ENCODE measurements around the gene ALDH16A1. TPM values are rescaled to one million over a fixed set of nuclear protein-coding genes. Genes with fewer than 3 reads are reported as not detected.
"Not testable (repeated sequence)": the region's sequence is repeated elsewhere in the genome, so short reads cannot be mapped to it uniquely, and the experiment has no call there.

Gene ALDH16A1
- total RNA-seq, 4 donors from 2014 or later: 8.0 to 12.6 (median 9.9) TPM

DNA sequence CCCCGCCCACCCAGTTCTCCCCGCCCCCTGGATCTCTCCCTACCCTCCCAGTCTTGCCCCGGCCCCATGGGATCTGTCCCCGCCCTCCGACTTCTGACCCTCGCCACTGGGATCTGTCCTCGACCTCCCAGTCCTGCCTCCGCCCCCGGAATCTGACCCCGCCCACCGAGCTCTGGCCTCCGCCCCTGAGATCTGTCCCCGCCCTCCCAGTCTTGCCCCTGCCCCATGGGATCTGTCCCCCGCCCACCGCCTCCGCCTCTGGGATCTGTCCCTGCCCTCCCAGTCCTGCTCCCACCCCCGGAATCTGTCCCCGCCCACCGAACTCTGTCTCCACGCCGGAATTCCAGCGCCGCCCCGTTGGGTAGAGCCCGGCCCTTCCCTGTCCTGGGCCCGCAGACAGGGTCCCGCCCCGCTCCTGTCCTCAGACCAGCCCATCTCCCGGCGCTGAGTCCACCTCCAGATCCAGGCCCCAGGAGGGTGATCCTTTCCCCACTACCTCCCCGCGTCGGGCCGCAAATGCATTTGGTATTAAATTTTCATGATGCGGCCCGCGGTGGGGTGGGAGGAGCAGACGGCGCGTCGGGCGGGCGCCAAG is 10.2 kb upstream of the ALDH16A1 start:
- peaks cover 34 to 44% (median 43%) of the 10 kb centered on the region in 3 donors for H3K27me3 ChIP-seq
- H3K4me1 ChIP-seq: no peaks in the 10 kb centered on the region
- peak overlapping the region; percentile 61 to 99 (median 80) for H3K4me3 ChIP-seq
- TF ChIP-seq CTCF (IDR thresholded peaks at IDR 0.05 in 4 of 5, conservative IDR thresholded peaks at IDR 0.05 in 1 of 5): no peak
- TF ChIP-seq POLR2A (IDR thresholded peaks at IDR 0.05): no peak
- in situ Hi-C loops (cut with MboI; ENCODE audit: low sequenced_read_pairs in 4 of 4): loop anchor here (5.0 to 10.0 kb wide), 4 partner anchors 48 to 218 kb away; partner anchors contain the start of gene KASH5 (in 1 of the 4)
- no peaks in the 10 kb centered on the region for H3K9me3 ChIP-seq
- ATAC-seq (peak; percentile 45 to 49), DNase-seq (peak; percentile 88 to 89)
- intact Hi-C loops (cut with DNase I; ENCODE audit: low total_unique reads): loop anchor here (1.0 to 2.0 kb wide), 5 partner anchors 21 to 217 kb away; partner anchors contain the start of genes DKKL1 and TEAD2
- H3K36me3 ChIP-seq: peaks cover 0 to 6% of the 10 kb centered on the region in 2 donors
- H3K27ac ChIP-seq: peak overlapping the region; percentile 73 to 85 (median 82)

- H3K4me1 ChIP-seq: no peaks in the 10 kb centered on the region
These were observed 9.5 kb upstream of the ALDH16A1 start for GRCh38 chr19:49443366-49444099.

DNA sequence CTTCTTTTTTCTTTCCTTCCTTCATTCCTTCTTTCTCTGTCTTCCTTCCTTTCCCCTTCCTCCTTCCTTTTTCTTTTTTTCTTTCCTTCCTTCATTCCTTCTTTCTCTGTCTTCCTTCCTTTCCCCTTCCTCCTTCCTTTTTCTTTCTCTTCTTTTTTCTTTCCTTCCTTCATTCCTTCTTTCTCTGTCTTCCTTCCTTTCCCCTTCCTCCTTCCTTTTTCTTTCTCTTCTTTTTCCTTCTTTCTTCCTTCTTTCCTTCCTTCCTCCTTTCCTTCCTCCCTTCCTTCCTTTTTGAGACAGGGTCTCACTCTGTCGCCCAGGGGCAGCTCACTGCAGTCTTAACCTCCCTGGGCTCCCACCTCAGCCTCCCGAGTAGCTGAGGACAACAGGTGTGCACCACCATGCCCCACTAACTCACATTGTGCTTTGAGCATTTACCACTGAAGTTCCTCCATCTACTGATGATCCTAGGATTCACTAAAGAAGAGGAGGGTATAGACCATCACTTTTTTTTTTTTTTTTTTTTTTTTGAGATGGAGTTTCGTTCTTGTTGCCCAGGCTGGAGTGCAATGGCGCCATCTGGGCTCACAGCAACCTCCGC is 8.8 kb upstream of the ALDH16A1 start:
- H3K36me3 ChIP-seq; intact Hi-C loops (cut with DNase I; ENCODE audit: low total_unique reads); ATAC-seq; DNase-seq; H3K9me3 ChIP-seq; H3K4me1 ChIP-seq: not testable (repeated sequence)
- H3K27ac ChIP-seq: peak overlapping the region in 3 of 4 donors; percentile 73 to 85 (median 85)
- in situ Hi-C loops (cut with MboI; ENCODE audit: low sequenced_read_pairs in 4 of 4): loop anchor here (5.0 to 10.0 kb wide), 4 partner anchors 49 to 219 kb away; partner anchors contain the start of gene KASH5 (in 1 of the 4)
- peaks cover 29 to 38% (median 31%) of the 10 kb centered on the region in 3 donors for H3K27me3 ChIP-seq
- peak overlapping the region in 1 of 4 donors; percentile 82 for H3K4me3 ChIP-seq

More at GRCh38 chr19:49443366-49444099, 9.5 kb upstream of the ALDH16A1 start:
- Histone ChIP-seq H3K36me3 (peaks cover 0 to 6% of the 10 kb centered on the region in 2 donors), H3K27me3 (peaks cover 34 to 44% (median 37%) of the 10 kb centered on the region in 3 donors), H3K9me3 (no peaks in the 10 kb centered on the region), H3K4me3 (peak overlapping the region; percentile 61 to 99 (median 80)), H3K27ac (peak overlapping the region; percentile 73 to 85 (median 82))
- peak; percentile 78 to 92 (median 89) for TF ChIP-seq CTCF (IDR thresholded peaks at IDR 0.05 in 4 of 5, conservative IDR thresholded peaks at IDR 0.05 in 1 of 5)
- no peak for TF ChIP-seq POLR2A (IDR thresholded peaks at IDR 0.05)
- intact Hi-C loops (cut with DNase I; ENCODE audit: low total_unique reads): loop anchor here (1.0 to 2.0 kb wide), 5 partner anchors 21 to 217 kb away; partner anchors contain the start of genes DKKL1 and TEAD2
- ATAC-seq (peak; percentile 90 to 91), DNase-seq (peak; percentile 90 to 93)
- in situ Hi-C loops (cut with MboI; ENCODE audit: low sequenced_read_pairs in 4 of 4): loop anchor here (5.0 to 10.0 kb wide), 4 partner anchors 49 to 219 kb away; partner anchors contain the start of gene KASH5 (in 1 of the 4)

DNA sequence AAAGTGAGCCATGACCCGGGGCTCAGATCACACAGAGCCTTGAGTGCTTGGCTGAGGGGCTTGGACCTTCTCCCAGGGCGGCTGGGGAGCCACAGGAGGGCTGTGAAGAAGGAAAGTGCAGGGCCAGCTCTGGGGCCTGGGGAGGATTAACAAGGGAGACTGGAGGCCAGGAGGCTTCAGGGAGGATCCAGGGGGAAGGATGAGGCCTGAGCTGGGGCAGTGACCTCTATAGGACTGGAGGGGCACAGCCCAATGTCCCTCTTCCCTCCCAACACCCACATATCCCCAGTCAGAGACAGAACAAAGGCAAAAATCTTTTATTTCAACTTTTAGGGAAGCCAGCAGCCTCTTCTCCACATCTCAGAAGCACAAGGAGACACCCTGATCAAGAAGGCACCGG is 7.0 kb upstream of the ALDH16A1 start:
- peaks cover 4 to 12% of the 10 kb centered on the region in 2 donors for H3K4me1 ChIP-seq
- no peak overlapping the region for H3K27ac ChIP-seq
- peaks cover 0 to 6% of the 10 kb centered on the region in 2 donors for H3K36me3 ChIP-seq
- in situ Hi-C loops (cut with MboI; ENCODE audit: low sequenced_read_pairs in 4 of 4) (loop anchor here in 3 of 4 donors (5.0 to 10.0 kb wide), 4 partner anchors 51 to 221 kb away; partner anchors contain the start of gene KASH5 (in 1 of the 3)), intact Hi-C loops (cut with DNase I; ENCODE audit: low total_unique reads) (no loop called here)
- no peaks in the 10 kb centered on the region for H3K9me3 ChIP-seq
- no peak for TF ChIP-seq POLR2A (IDR thresholded peaks at IDR 0.05)
- no peak for TF ChIP-seq CTCF (IDR thresholded peaks at IDR 0.05 in 4 of 5, conservative IDR thresholded peaks at IDR 0.05 in 1 of 5)
- no peak overlapping the region for H3K4me3 ChIP-seq
- no peak for ATAC-seq
- DNase-seq: no peak
- H3K27me3 ChIP-seq: peaks cover 11 to 20% (median 13%) of the 10 kb centered on the region in 3 donors

Data from gastrocnemius medialis (tissue), 4 donors.